ENCODE results near the gene METRN. TPM values are rescaled to one million over a fixed set of nuclear protein-coding genes. Genes with fewer than 3 reads are reported as not detected.

Gene METRN
- total RNA-seq, 6 experiments from 2014 or later, result 14.0 to 43.7 (median 26.2) TPM

- peak within 1 kb of the TSS; percentile 71 to 86 (median 75) for H3K27ac ChIP-seq
- H3K36me3 ChIP-seq, result peaks cover 0 to 14% (median 7%) of the 10 kb centered on the region in 4 donors
- ATAC-seq (peak; percentile 73 to 83 (median 78)), DNase-seq (peak; percentile 94)
- peak; percentile 81 for TF ChIP-seq POLR2A (IDR thresholded peaks at IDR 0.05)
- no peak for TF ChIP-seq CTCF (IDR thresholded peaks at IDR 0.05)
- no peaks in the 10 kb centered on the region for H3K27me3 ChIP-seq
- WGBS (ENCODE audit: insufficient coverage, low coverage, low lambda C conversion rate, missing lambda C conversion rate), result 0% methylated on average over 3 of the region's 91 CpGs
- intact Hi-C loops (cut with DNase I), result no loop called here
- H3K9me3 ChIP-seq, result no peaks in the 10 kb centered on the region
- H3K4me1 ChIP-seq, result peaks cover 0 to 41% (median 13%) of the 10 kb centered on the region in 4 donors
- H3K4me3 ChIP-seq, result peak within 1 kb of the TSS; percentile 62 to 77 (median 67)
Observed at GRCh38 chr16:679814-680624, 34.9 kb upstream of the METRN start, which contains the start of gene STUB1. TSS of gene STUB1 (plus strand) at chr16:680410. CDS start at chr16:680526, 116 bp downstream.

GRCh38 chr16:680625-680945, 34.3 kb upstream of the METRN start:
- Histone ChIP-seq H3K36me3 (peaks cover 0 to 14% (median 7%) of the 10 kb centered on the region in 4 donors), H3K9me3 (no peaks in the 10 kb centered on the region), H3K27me3 (no peaks in the 10 kb centered on the region), H3K4me3 (peak overlapping the region; percentile 62 to 77 (median 67)), H3K27ac (peak overlapping the region; percentile 71 to 86 (median 75)), H3K4me1 (peaks cover 0 to 41% (median 13%) of the 10 kb centered on the region in 4 donors)
- DNase-seq, result no peak
- no peak for TF ChIP-seq CTCF (IDR thresholded peaks at IDR 0.05)
- no peak for TF ChIP-seq POLR2A (IDR thresholded peaks at IDR 0.05)
- intact Hi-C loops (cut with DNase I), result no loop called here
- no peak for ATAC-seq
- WGBS (ENCODE audit: insufficient coverage, low coverage, low lambda C conversion rate, missing lambda C conversion rate), result no CpG with 5 or more reads among the region's 38 CpGs

- peak overlapping the region; percentile 62 to 77 (median 67) for H3K4me3 ChIP-seq
- peaks cover 0 to 14% (median 7%) of the 10 kb centered on the region in 4 donors for H3K36me3 ChIP-seq
- H3K27ac ChIP-seq, result peak overlapping the region in 2 of 3 donors; percentile 71 to 86
- 30% methylated on average over 16 of the region's 44 CpGs for WGBS (ENCODE audit: insufficient coverage, low coverage, low lambda C conversion rate, missing lambda C conversion rate)
- peaks cover 0 to 41% (median 13%) of the 10 kb centered on the region in 4 donors for H3K4me1 ChIP-seq
- no peaks in the 10 kb centered on the region for H3K27me3 ChIP-seq
- DNase-seq (peak in 2 of 3 donors; percentile 75 to 76), ATAC-seq (no peak)
- intact Hi-C loops (cut with DNase I), result no loop called here
- peak in 1 of 4 donors; percentile 19 for TF ChIP-seq CTCF (IDR thresholded peaks at IDR 0.05)
- no peak for TF ChIP-seq POLR2A (IDR thresholded peaks at IDR 0.05)
- no peaks in the 10 kb centered on the region for H3K9me3 ChIP-seq
Observed at GRCh38 chr16:680967-681745, 33.8 kb upstream of the METRN start.

GRCh38 chr16:681746-682427, 33.0 kb upstream of the METRN start:
- 42% methylated on average over 8 of the region's 28 CpGs for WGBS (ENCODE audit: insufficient coverage, low coverage, low lambda C conversion rate, missing lambda C conversion rate)
- H3K9me3 ChIP-seq, result no peaks in the 10 kb centered on the region
- H3K27ac ChIP-seq, result no peak overlapping the region
- ATAC-seq (no peak), DNase-seq (no peak)
- peaks cover 0 to 20% (median 7%) of the 10 kb centered on the region in 4 donors for H3K36me3 ChIP-seq
- intact Hi-C loops (cut with DNase I), result no loop called here
- no peak for TF ChIP-seq POLR2A (IDR thresholded peaks at IDR 0.05)
- no peak for TF ChIP-seq CTCF (IDR thresholded peaks at IDR 0.05)
- peak overlapping the region in 2 of 3 donors; percentile 62 to 77 for H3K4me3 ChIP-seq
- no peaks in the 10 kb centered on the region for H3K27me3 ChIP-seq
- peaks cover 0 to 41% (median 13%) of the 10 kb centered on the region in 4 donors for H3K4me1 ChIP-seq
